GM12864 (cell line): ENCODE results near the gene C1orf159.
"Not testable (repeated sequence)": the region's sequence is repeated elsewhere in the genome, so short reads cannot be mapped to it uniquely, and the experiment has no call there.

Experiments used
- DNase-seq: peaks from one replicate; pipeline ENCODE4 v3.0.0-alpha.2; 2011; ENCODE audit warnings: low read depth
- H3K4me3 ChIP-seq: 2 replicates; pipeline ENCODE4 v1.5.1; 2011; ENCODE audit warnings: mild to moderate bottlenecking, low read depth, low read length, control low read depth
- CTCF ChIP-seq: IDR thresholded peaks from 2 replicates; pipeline ENCODE4 v1.5.1; 2011; ENCODE audit warnings: low read depth, mild to moderate bottlenecking, moderate library complexity, low read length, control low read depth, inconsistent platforms; ENCODE audit errors: missing control alignments

The C1orf159 gene

GRCh38 chr1:1106510-1107221 lies 9.2 kb downstream of the C1orf159 start:
- no peak for DNase-seq
- no peak for TF ChIP-seq CTCF
- no peak overlapping the region for H3K4me3 ChIP-seq

DNA sequence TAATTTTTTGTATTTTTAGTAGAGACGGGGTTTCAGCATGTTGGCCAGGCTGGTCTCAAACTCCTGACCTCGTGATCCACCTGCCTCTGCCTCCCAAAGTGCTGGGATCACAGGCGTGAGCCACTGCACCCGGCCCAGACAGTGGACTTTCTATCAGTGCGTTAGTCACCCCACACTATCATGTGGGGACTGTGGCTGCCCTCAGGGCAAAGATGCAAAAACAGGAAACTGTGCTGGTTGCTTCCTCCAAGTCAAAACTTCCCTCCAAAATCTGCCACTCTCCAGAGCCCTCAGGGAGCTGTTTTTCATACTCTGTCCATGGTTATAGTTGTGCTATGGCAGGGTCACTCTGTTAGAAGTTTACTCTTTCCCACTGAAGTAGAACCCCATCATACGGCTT lies 11.7 kb downstream of the C1orf159 start:
- not testable (repeated sequence) for H3K4me3 ChIP-seq, DNase-seq

DNA sequence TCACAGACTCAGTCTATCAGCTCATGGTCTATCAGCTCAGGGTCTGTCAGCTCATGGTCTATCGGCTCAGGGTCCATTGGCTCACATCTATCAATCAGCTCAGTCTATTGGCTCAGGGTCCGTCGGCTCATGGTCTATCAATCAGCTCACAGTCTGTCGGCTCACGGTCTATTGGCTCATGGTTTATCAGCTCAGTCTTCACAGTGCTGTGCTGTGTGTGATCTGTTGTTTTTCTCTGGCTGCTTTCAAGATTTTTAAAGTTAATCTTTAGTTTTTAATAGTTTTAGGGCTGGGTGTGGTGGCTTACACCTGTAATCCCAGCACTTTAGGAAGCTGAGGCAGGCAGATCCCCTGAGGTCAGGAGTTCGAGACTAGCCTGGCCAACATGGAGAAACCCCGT lies 14.4 kb downstream of the C1orf159 start:
- TF ChIP-seq CTCF = no peak
- H3K4me3 ChIP-seq = no peak overlapping the region
- no peak for DNase-seq

- TF ChIP-seq CTCF = no peak
- no peak for DNase-seq
- H3K4me3 ChIP-seq = no peak overlapping the region
These were observed 15.6 kb downstream of the C1orf159 start for GRCh38 chr1:1100296-1100695.

DNA sequence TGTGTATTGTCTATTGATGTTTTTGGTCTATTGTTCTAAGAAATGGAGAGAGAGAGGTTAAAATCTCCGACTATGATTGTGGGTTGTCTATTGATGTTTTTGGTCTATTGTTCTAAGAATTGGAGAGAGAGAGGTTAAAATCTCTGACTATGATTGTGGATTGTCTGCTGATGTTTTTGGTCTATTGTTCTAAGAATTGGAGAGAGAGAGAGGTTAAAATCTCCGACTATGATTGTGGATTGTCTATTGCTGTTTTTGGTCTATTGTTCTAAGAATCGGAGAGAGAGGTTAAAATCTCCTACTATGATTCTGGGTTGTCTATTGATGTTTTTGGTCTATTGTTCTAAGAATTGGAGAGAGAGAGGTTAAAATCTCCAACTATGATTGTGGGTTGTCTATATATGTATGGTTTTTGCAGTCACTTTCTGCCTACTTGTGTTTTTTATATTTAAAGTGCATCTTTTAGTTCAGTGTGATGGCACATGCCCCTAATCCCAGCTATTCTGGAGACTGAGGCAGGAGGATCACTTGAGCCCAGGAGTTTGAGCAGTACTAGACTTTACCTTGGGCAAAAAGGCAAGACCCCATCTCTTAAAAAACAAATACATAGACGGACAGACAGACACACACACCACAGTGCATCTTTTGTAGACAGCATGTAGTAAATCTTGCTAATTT lies 16.2 kb downstream of the C1orf159 start:
- DNase-seq = no peak
- no peak overlapping the region for H3K4me3 ChIP-seq
- TF ChIP-seq CTCF = no peak

GRCh38 chr1:1098681-1099421 lies 17.0 kb downstream of the C1orf159 start:
- H3K4me3 ChIP-seq = no peak overlapping the region
- no peak for TF ChIP-seq CTCF
- no peak for DNase-seq

DNA sequence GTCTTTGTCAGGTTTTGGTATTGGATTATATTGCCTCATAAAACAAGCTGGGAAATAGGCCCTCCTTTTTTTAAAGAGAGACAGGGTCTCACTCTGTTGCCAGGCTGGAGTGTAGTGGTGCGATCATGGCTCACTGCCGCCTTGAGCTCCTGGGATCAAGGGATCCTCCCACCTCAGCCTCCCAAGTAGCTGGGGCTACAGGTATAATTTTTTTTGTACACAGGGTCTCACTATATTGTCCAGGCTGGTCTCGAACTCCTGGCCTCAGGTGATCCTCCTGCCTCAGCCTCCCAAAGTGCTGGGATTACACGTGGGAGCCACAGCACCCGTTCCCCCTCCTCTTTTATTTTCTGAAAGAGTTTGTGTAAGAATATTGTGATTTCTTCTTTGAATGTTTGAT lies 19.8 kb downstream of the C1orf159 start:
- DNase-seq, H3K4me3 ChIP-seq: not testable (repeated sequence)
